SK-N-SH (cell line): Measurements from ENCODE around the gene SDK1. TPM values are rescaled to one million over a fixed set of nuclear protein-coding genes. Genes with fewer than 3 reads are reported as not detected.

Experiments
- CTCF ChIA-PET: fragments of 300-600, 350-600 bp; formaldehyde crosslinking; extraction: SDS; loops from one replicate; lab custom pipeline; 2021; lab: Yijun Ruan, JAX
- POLR2A ChIA-PET: fragments of 350-600 bp; sonication (Branson Sonifier 250); formaldehyde crosslinking; extraction: SDS; loops from one replicate; lab custom pipeline; 2020; ENCODE audit warnings: antibody characterized with exemption, inconsistent platforms; lab: Yijun Ruan, JAX
- DNase-seq: peaks from one replicate; pipeline ENCODE4 v3.0.0; 2012
- H2AFZ ChIP-seq: fragments of 200-600 bp; sonication (generic); 2 replicates; pipeline ENCODE4 v1.8.1; 2016; ENCODE audit warnings: antibody characterized with exemption, mild to moderate bottlenecking, low read depth
- H3F3A ChIP-seq: fragments of 200-600 bp; sonication (generic); replicated peaks from 2 replicates; pipeline ENCODE3; 2016; ENCODE audit warnings: antibody characterized with exemption, mild to moderate bottlenecking; ENCODE audit not compliant: insufficient read depth
- H3K27ac ChIP-seq, 2 experiments: fragments of 200-500 bp in 1 of 2; fragments of 200-600 bp in 1 of 2; sonication (Bioruptor generic) in 1 of 2; sonication (generic), shearing (Covaris generic) in 1 of 2; 2 replicates each; pipeline versions ENCODE4 v1.5.1 to v1.6.1; 2014 to 2016; ENCODE audit warnings: low read depth in 2 of 2, inconsistent platforms in 1 of 2, low read length in 1 of 2, mild to moderate bottlenecking in 1 of 2, mixed read lengths in 1 of 2
- H3K27me3 ChIP-seq: fragments of 200-600 bp; sonication (generic), shearing (Covaris generic); 2 replicates; pipeline ENCODE4 v1.6.1; 2016; ENCODE audit warnings: mixed run types; ENCODE audit not compliant: insufficient read depth
- H3K36me3 ChIP-seq, 2 experiments: fragments of 200-500 bp in 1 of 2; fragments of 200-600 bp in 1 of 2; sonication (Bioruptor generic) in 1 of 2; sonication (generic) in 1 of 2; replicated peaks in 1 of 2; 2 replicates each; pipeline versions ENCODE3 to v1.5.1; 2014 to 2016; ENCODE audit warnings: low read length in 1 of 2, mild to moderate bottlenecking in 1 of 2; ENCODE audit not compliant: insufficient read depth in 2 of 2, control insufficient read depth in 1 of 2
- H3K4me1 ChIP-seq, 2 experiments: fragments of 200-500 bp in 1 of 2; fragments of 200-600 bp in 1 of 2; sonication (Bioruptor generic) in 1 of 2; sonication (generic), shearing (Covaris generic) in 1 of 2; 2 replicates each; pipeline versions ENCODE4 v1.5.1 to v1.6.1; 2014 to 2016; ENCODE audit warnings: low read depth in 1 of 2, low read length in 1 of 2, mixed run types in 1 of 2; ENCODE audit not compliant: insufficient read depth in 2 of 2, control insufficient read depth in 1 of 2
- H3K4me2 ChIP-seq: fragments of 200-600 bp; sonication (generic), shearing (Covaris generic); 2 replicates; pipeline ENCODE4 v1.6.1; 2017; ENCODE audit warnings: mixed run types
- H3K4me3 ChIP-seq, 2 experiments: fragments of 200-500 bp in 1 of 2; fragments of 200-600 bp in 1 of 2; sonication (Bioruptor generic) in 1 of 2; sonication (generic), shearing (Covaris generic) in 1 of 2; 2 replicates each; pipeline versions ENCODE4 v1.5.1 to v1.8.1; 2014 to 2016; ENCODE audit warnings: low read depth in 2 of 2, inconsistent platforms in 1 of 2, low read length in 1 of 2, mild to moderate bottlenecking in 1 of 2, mixed read lengths in 1 of 2, moderate library complexity in 1 of 2
- H3K79me2 ChIP-seq: fragments of 200-600 bp; sonication (generic); 2 replicates; pipeline ENCODE4 v1.8.1; 2017; ENCODE audit warnings: mild to moderate bottlenecking; ENCODE audit not compliant: insufficient read depth
- H3K9ac ChIP-seq: fragments of 200-600 bp; sonication (generic); 2 replicates; pipeline ENCODE4 v1.6.1; 2017; ENCODE audit warnings: mixed run types
- H3K9me2 ChIP-seq: fragments of 200-600 bp; sonication (generic); 2 replicates; pipeline ENCODE4 v1.6.1; 2017; ENCODE audit warnings: mixed run types
- H3K9me3 ChIP-seq: fragments of 200-600 bp; sonication (generic); 2 replicates; pipeline ENCODE4 v1.6.1; 2017; ENCODE audit warnings: mixed run types, mild to moderate bottlenecking, moderate library complexity
- H4K20me1 ChIP-seq: fragments of 200-600 bp; sonication (generic); 2 replicates; pipeline ENCODE4 v1.6.1; 2017; ENCODE audit warnings: mild to moderate bottlenecking, mixed run types; ENCODE audit not compliant: insufficient read depth
- CHD2 ChIP-seq: fragments of 150-350 bp; IDR thresholded peaks from 2 replicates; pipeline ENCODE4 v1.6.1; 2018; ENCODE audit warnings: low read length; ENCODE audit not compliant: partially characterized antibody
- ELF1 ChIP-seq: IDR thresholded peaks from 2 replicates; pipeline ENCODE4 v1.4.0; 2012
- EP300 ChIP-seq, 2 experiments: IDR thresholded peaks; 2 replicates each; pipeline versions ENCODE4 v1.4.0 to v1.6.1; 2012; ENCODE audit warnings: borderline replicate concordance in 1 of 2, low read depth in 1 of 2, low read length in 1 of 2
- EZH2phosphoT487 ChIP-seq: fragments of 200-600 bp; sonication (generic); IDR thresholded peaks from 2 replicates; pipeline ENCODE4 v1.6.1; 2017; ENCODE audit warnings: low read depth, mixed run types, mild to moderate bottlenecking, antibody characterized with exemption, moderate library complexity, borderline replicate concordance
- FOSL2 ChIP-seq: IDR thresholded peaks from 2 replicates; pipeline ENCODE4 v1.4.0; 2012; ENCODE audit warnings: low read depth, mild to moderate bottlenecking, moderate library complexity, borderline replicate concordance
- FOXJ3 ChIP-seq: sonication (generic); formaldehyde crosslinking; IDR thresholded peaks from 2 replicates; pipeline ENCODE4 v1.5.1; 2020; ENCODE audit warnings: mild to moderate bottlenecking, missing genetic modification reagents
- FOXM1 ChIP-seq: IDR thresholded peaks from 2 replicates; pipeline ENCODE4 v1.4.0; 2012; ENCODE audit warnings: low read depth, mild to moderate bottlenecking
- IRF3 ChIP-seq: fragments of 150-350 bp; IDR thresholded peaks from 2 replicates; pipeline ENCODE4 v1.6.1; 2016; ENCODE audit warnings: mild to moderate bottlenecking, low read depth, low read length
- MEF2A ChIP-seq: IDR thresholded peaks from 2 replicates; pipeline ENCODE4 v1.4.0; 2012; ENCODE audit warnings: low read depth, borderline replicate concordance
- MXI1 ChIP-seq: IDR thresholded peaks from 2 replicates; pipeline ENCODE4 v1.6.1; 2012; ENCODE audit warnings: mild to moderate bottlenecking, low read depth, low read length, improper control_type of control experiment
- NFIC ChIP-seq: IDR thresholded peaks from 2 replicates; pipeline ENCODE4 v1.4.0; 2012; ENCODE audit warnings: borderline replicate concordance
- NRF1 ChIP-seq: IDR thresholded peaks from 2 replicates; pipeline ENCODE4 v1.6.1; 2012; ENCODE audit warnings: low read depth, mild to moderate bottlenecking, low read length
- SMC3 ChIP-seq: IDR thresholded peaks from 2 replicates; pipeline ENCODE4 v1.6.1; 2012; ENCODE audit warnings: low read depth, low read length, improper control_type of control experiment
- TCF12 ChIP-seq: IDR thresholded peaks from 2 replicates; pipeline ENCODE4 v1.4.0; 2012
- USF1 ChIP-seq: IDR thresholded peaks from 2 replicates; pipeline ENCODE4 v1.4.0; 2012; ENCODE audit warnings: low read depth, borderline replicate concordance
- USF2 ChIP-seq: fragments of 150-350 bp; IDR thresholded peaks from 2 replicates; pipeline ENCODE4 v1.6.1; 2017; ENCODE audit warnings: antibody characterized with exemption, low read length, low read depth, borderline replicate concordance
- WGBS: methylation state at CpG from one replicate; pipeline ENCODE4 v1.1.6; 2017; ENCODE audit warnings: low lambda C conversion rate; 5-methylcytosine and 5-hydroxymethylcytosine counted together
- polyA plus RNA-seq, 3 experiments: library from polyadenylated mRNA; depleted of rRNA; stranded (reverse); fragments of >200 nt; gene quantifications; 2 replicates each; pipeline ENCODE4 v1.2.3, GENCODE V29; 2012
- TF ChIP-seq, protein P1 (sequence below): IDR thresholded peaks from 2 replicates; pipeline ENCODE4 v1.4.0; 2012; ENCODE audit warnings: low read depth, borderline replicate concordance
- TF ChIP-seq, protein P2 (sequence below): fragments of 200-600 bp; sonication (generic); IDR thresholded peaks from 2 replicates; pipeline ENCODE4 v1.6.1; 2017; ENCODE audit warnings: antibody characterized with exemption, mild to moderate bottlenecking, moderate library complexity

SDK1 gene
- polyA plus RNA-seq, 1 of the 3 experiments (the other 2 are of a cell fraction), result 1.2 TPM

- no peaks in the 10 kb centered on the region for H3F3A ChIP-seq
- no peak overlapping the region for H3K4me2 ChIP-seq
- no peaks in the 10 kb centered on the region for H4K20me1 ChIP-seq
- no peak for TF ChIP-seq USF2
- TF ChIP-seq FOXJ3 (CRISPR knock-in tag), result no peak
- no peak for TF ChIP-seq TCF12
- TF ChIP-seq SMC3, result no peak
- TF ChIP-seq EZH2phosphoT487, result no peak
- no peak for TF ChIP-seq FOSL2
- TF ChIP-seq MEF2A, result no peak
- TF ChIP-seq FOXM1, result no peak
- no peak overlapping the region for H3K27ac ChIP-seq
- H3K9ac ChIP-seq, result no peak overlapping the region
- DNase-seq, result no peak
- no peaks in the 10 kb centered on the region for H3K27me3 ChIP-seq
- H3K4me1 ChIP-seq, result no peaks in the 10 kb centered on the region; a peak in 1 of 4 replicates
- 0 out of 2 replicates have a peak, but pooled peaks cover 7% of the 10 kb centered on the region for H3K9me3 ChIP-seq
- H3K36me3 ChIP-seq, result no peaks in the 10 kb centered on the region
- H3K4me3 ChIP-seq, result no peak overlapping the region
- H2AFZ ChIP-seq, result no peak overlapping the region
- ChIA-PET POLR2A (interaction anchor here (0.6 kb wide), 1 partner anchor 28 kb away, joined by 3 read pairs; no protein-coding TSS in a partner anchor), CTCF (interaction anchor here (0.7 to 2.6 kb wide), 2 partner anchors 11 to 12 kb away, joined by 3 to 10 read pairs; no protein-coding TSS in a partner anchor)
- 47% methylated on average over 7 of the region's 7 CpGs for WGBS
- no peaks in the 10 kb centered on the region for H3K79me2 ChIP-seq
- H3K9me2 ChIP-seq, result no peaks in the 10 kb centered on the region
Observed at GRCh38 chr7:4115442-4115841, 814.4 kb downstream of the SDK1 start.

- Histone ChIP-seq H4K20me1 (no peaks in the 10 kb centered on the region), H3K27me3 (no peaks in the 10 kb centered on the region), H3K4me2 (no peak overlapping the region), H3K9ac (no peak overlapping the region), H3K9me2 (no peaks in the 10 kb centered on the region), H3K79me2 (no peaks in the 10 kb centered on the region), H3K4me1 (no peaks in the 10 kb centered on the region), H3K4me3 (no peak overlapping the region), H3F3A (no peaks in the 10 kb centered on the region), H2AFZ (no peak overlapping the region), H3K9me3 (0 out of 2 replicates have a peak, but pooled peaks cover 7% of the 10 kb centered on the region), H3K27ac (no peak overlapping the region), H3K36me3 (no peaks in the 10 kb centered on the region)
- CTCF ChIA-PET, result interaction anchor here (1.2 to 2.6 kb wide), 2 partner anchors 11 to 13 kb away, joined by 6 to 10 read pairs; no protein-coding TSS in a partner anchor
- POLR2A ChIA-PET, result no interaction called here
- TF ChIP-seq, protein P1, sequence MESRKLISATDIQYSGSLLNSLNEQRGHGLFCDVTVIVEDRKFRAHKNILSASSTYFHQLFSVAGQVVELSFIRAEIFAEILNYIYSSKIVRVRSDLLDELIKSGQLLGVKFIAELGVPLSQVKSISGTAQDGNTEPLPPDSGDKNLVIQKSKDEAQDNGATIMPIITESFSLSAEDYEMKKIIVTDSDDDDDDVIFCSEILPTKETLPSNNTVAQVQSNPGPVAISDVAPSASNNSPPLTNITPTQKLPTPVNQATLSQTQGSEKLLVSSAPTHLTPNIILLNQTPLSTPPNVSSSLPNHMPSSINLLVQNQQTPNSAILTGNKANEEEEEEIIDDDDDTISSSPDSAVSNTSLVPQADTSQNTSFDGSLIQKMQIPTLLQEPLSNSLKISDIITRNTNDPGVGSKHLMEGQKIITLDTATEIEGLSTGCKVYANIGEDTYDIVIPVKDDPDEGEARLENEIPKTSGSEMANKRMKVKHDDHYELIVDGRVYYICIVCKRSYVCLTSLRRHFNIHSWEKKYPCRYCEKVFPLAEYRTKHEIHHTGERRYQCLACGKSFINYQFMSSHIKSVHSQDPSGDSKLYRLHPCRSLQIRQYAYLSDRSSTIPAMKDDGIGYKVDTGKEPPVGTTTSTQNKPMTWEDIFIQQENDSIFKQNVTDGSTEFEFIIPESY, result no peak
- TF ChIP-seq CHD2 (no peak), ELF1 (no peak), TCF12 (no peak), IRF3 (no peak), NFIC (no peak), MXI1 (no peak), USF1 (no peak), NRF1 (no peak), EP300 (IDR thresholded peaks at IDR 0.05; ENCODE audit: borderline replicate concordance in 1 of 2, low read depth in 1 of 2, low read length in 1 of 2) (no peak), EZH2phosphoT487 (no peak)
- TF ChIP-seq, protein P2, sequence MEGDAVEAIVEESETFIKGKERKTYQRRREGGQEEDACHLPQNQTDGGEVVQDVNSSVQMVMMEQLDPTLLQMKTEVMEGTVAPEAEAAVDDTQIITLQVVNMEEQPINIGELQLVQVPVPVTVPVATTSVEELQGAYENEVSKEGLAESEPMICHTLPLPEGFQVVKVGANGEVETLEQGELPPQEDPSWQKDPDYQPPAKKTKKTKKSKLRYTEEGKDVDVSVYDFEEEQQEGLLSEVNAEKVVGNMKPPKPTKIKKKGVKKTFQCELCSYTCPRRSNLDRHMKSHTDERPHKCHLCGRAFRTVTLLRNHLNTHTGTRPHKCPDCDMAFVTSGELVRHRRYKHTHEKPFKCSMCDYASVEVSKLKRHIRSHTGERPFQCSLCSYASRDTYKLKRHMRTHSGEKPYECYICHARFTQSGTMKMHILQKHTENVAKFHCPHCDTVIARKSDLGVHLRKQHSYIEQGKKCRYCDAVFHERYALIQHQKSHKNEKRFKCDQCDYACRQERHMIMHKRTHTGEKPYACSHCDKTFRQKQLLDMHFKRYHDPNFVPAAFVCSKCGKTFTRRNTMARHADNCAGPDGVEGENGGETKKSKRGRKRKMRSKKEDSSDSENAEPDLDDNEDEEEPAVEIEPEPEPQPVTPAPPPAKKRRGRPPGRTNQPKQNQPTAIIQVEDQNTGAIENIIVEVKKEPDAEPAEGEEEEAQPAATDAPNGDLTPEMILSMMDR, result no peak
- no peak for DNase-seq
- 50% methylated on average over 17 of the region's 19 CpGs for WGBS
Observed at GRCh38 chr7:4115941-4116610, 815.0 kb downstream of the SDK1 start.
